MCF 10A (cell line): Measurements from ENCODE around the gene SMARCAD1. TPM values are rescaled to one million over a fixed set of nuclear protein-coding genes. Genes with fewer than 3 reads are reported as not detected.

Experiments used
- BruUV-seq: library from RNA; stranded (reverse); fragments of 400-500 nt; replicated peaks from 2 replicates; lab custom pipeline; 2021; lab: Mats Ljungman, UMichigan
- CTCF ChIA-PET: fragments of 300-600 bp; sonication (Branson Sonifier 250); formaldehyde crosslinking; extraction: SDS; loops from one replicate; lab custom pipeline; 2021; ENCODE audit warnings: antibody characterized with exemption, inconsistent platforms; lab: Yijun Ruan, JAX
- POLR2A ChIA-PET: fragments of 300-600, 350-650 bp; sonication (Branson Sonifier 250); formaldehyde crosslinking; extraction: SDS; loops from one replicate; lab custom pipeline; 2020; ENCODE audit warnings: antibody characterized with exemption, inconsistent platforms; lab: Yijun Ruan, JAX
- DNase-seq: peaks from one replicate; pipeline ENCODE4 v3.0.0-alpha.2; 2018; ENCODE audit not compliant: unreplicated experiment
- H3K27ac Mint-ChIP-seq: one replicate; pipeline ENCODE4 v1.8.0; 2022; ENCODE audit warnings: mild to moderate bottlenecking, low read depth, mixed read lengths; ENCODE audit not compliant: unreplicated experiment
- H3K27me3 Mint-ChIP-seq: one replicate; pipeline ENCODE4 v1.8.0; 2022; ENCODE audit warnings: mixed read lengths; ENCODE audit not compliant: insufficient read depth, unreplicated experiment
- H3K36me3 Mint-ChIP-seq: one replicate; pipeline ENCODE4 v1.8.0; 2022; ENCODE audit warnings: mild to moderate bottlenecking, moderate library complexity, mixed read lengths; ENCODE audit not compliant: insufficient read depth, unreplicated experiment
- H3K4me1 Mint-ChIP-seq: one replicate; pipeline ENCODE4 v1.8.0; 2022; ENCODE audit warnings: mixed read lengths; ENCODE audit not compliant: insufficient read depth, unreplicated experiment
- H3K4me3 Mint-ChIP-seq: one replicate; pipeline ENCODE4 v1.8.0; 2022; ENCODE audit warnings: mild to moderate bottlenecking, moderate library complexity, mixed read lengths; ENCODE audit not compliant: unreplicated experiment
- H3K9me3 Mint-ChIP-seq: one replicate; pipeline ENCODE4 v1.8.0; 2022; ENCODE audit warnings: mixed read lengths; ENCODE audit not compliant: unreplicated experiment
- intact Hi-C: fragments of 100-400 bp; cut with micrococcal nuclease; formaldehyde crosslinking; loops from 2 replicates; pipeline ENCODE4 v1.14.1; 2022
- total RNA-seq: library from RNA; stranded (reverse); gene quantifications from 2 replicates; pipeline ENCODE4 v1.2.3, GENCODE V29; 2022
- TF ChIP-seq, protein P1 (sequence below): fragments of 200-600 bp; IDR thresholded peaks from one replicate; pipeline ENCODE4 v1.8.0; 2022; ENCODE audit warnings: antibody characterized with exemption, mild to moderate bottlenecking; ENCODE audit not compliant: unreplicated experiment

Gene SMARCAD1
- total RNA-seq, 1 experiment from 2014 or later: 38.1 TPM

DNA sequence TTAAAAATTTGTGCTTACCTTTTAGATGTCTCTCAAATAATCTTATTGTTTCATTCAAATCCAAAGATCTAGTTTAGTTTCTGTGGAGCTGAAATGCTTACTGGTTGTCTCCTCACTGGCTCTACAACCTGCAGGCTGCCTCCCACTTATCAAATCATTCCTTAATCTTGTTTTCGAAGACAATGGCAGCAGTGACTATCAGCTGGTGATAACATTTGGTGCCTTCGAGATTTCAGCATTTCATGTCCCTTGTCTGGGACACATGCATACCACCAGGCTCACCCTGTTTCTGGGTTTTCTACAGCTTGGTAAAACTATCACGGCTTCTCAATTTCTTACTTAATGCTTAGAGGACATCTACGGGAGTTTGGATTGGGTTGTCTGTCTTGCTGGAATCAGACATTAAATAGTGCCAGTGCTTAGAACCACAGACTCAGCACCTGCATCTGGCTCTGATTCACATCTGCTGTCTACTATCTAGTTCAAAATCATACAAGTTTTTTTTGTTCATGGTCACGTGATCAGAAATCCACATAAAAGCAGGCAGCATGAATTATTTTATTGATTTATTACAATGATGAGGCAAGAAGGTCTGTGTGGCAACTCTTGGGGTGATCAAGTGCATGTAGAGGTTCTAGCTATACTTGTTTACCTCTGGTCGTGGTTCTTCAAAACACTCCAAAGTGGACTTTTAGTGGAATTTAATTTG, 32.0 kb upstream of the SMARCAD1 start:
- no peaks in the 10 kb centered on the region for H3K36me3 Mint-ChIP-seq
- CTCF ChIA-PET: interaction anchor here (0.6 kb wide), 1 partner anchor 10 kb away, joined by 3 read pairs; no protein-coding TSS in a partner anchor

DNA sequence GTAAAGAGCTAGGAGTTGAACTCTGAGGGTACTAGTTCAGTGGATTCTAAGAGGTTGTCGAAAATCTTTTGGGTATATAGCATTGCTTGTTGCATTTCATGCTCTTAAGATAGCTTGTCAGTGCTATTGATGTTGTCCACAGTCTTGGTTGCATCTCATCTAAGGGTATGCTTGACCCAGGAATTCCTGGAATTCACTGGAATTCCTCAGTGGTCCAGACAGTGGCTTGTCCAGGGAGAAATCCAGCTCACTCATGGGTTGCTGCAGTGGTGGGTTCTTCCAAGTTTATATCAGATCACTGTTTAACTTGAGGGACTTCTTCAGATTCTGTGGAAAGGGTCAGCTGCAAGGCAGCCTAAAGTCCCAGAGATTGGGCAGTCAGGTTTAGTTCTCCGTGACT, 29.8 kb upstream of the SMARCAD1 start:
- Mint-ChIP-seq H3K27me3 (no peaks in the 10 kb centered on the region), H3K36me3 (no peaks in the 10 kb centered on the region), H3K9me3 (no peaks in the 10 kb centered on the region), H3K4me3 (no peak overlapping the region), H3K27ac (no peak overlapping the region), H3K4me1 (no peaks in the 10 kb centered on the region)
- no peak for DNase-seq
- no TSS peak for BruUV-seq
- ChIA-PET CTCF (interaction anchor here (0.6 kb wide), 1 partner anchor 1249 kb away, joined by 3 read pairs; no protein-coding TSS in a partner anchor), POLR2A (interaction anchor here (0.6 kb wide), 1 partner anchor 25 kb away, joined by 4 read pairs; no protein-coding TSS in a partner anchor)
- TF ChIP-seq, protein P1, sequence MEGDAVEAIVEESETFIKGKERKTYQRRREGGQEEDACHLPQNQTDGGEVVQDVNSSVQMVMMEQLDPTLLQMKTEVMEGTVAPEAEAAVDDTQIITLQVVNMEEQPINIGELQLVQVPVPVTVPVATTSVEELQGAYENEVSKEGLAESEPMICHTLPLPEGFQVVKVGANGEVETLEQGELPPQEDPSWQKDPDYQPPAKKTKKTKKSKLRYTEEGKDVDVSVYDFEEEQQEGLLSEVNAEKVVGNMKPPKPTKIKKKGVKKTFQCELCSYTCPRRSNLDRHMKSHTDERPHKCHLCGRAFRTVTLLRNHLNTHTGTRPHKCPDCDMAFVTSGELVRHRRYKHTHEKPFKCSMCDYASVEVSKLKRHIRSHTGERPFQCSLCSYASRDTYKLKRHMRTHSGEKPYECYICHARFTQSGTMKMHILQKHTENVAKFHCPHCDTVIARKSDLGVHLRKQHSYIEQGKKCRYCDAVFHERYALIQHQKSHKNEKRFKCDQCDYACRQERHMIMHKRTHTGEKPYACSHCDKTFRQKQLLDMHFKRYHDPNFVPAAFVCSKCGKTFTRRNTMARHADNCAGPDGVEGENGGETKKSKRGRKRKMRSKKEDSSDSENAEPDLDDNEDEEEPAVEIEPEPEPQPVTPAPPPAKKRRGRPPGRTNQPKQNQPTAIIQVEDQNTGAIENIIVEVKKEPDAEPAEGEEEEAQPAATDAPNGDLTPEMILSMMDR: no peak
- intact Hi-C loops: no loop called here

More for the DNA sequence above, 32.0 kb upstream of the SMARCAD1 start:
- BruUV-seq: no TSS peak
- Mint-ChIP-seq H3K9me3 (no peaks in the 10 kb centered on the region), H3K27ac (no peak overlapping the region), H3K4me3 (no peak overlapping the region), H3K4me1 (no peaks in the 10 kb centered on the region), H3K27me3 (no peaks in the 10 kb centered on the region)
- TF ChIP-seq, protein P1: no peak
- POLR2A ChIA-PET: interaction anchor here (0.6 to 0.9 kb wide), 2 partner anchors 9 to 31 kb away, joined by 3 read pairs; no protein-coding TSS in a partner anchor
- intact Hi-C loops: no loop called here
- DNase-seq: no peak

DNA sequence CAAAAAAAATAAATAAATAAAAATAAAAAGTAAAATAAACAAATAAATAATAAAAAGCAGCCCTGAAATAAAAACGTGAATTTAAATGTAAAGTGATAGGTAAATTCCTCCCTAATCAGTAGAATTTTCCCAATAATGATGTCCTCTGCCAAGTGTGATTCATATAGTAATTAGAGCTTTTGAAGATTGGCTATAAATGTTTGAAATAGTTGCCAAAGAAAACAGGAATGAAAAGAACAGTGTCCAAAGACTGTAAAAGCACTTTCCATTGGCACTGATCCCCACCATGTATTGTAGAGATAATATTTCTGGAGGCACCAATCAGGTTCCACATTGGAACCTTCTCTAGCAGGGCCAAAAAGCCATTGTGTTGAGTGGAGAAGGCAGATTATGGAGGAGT, 25.9 kb upstream of the SMARCAD1 start:
- CTCF ChIA-PET: interaction anchor here (0.6 to 0.8 kb wide), 3 partner anchors 15 to 197 kb away, joined by 3 to 5 read pairs (median 3); no protein-coding TSS in a partner anchor
- POLR2A ChIA-PET: no interaction called here
- intact Hi-C loops: no loop called here

DNA sequence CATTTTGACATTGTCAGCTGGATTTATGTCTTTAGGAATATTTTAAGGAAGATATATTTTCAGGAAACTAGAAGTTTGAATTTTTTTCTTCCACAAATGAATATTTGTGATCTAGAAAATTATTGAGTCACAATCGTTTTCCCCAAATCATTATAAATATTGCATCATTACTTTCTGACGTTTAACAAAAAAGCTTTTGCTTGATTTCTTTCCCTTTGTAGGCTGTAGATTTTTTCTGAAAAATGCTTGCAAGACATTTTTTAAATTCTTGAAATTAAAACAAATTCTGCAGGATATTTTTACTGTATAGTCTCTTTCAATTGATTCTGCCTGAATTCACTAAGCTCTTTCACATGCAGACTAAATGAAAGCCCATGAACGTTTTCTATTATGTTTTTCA, 4.9 kb upstream of the SMARCAD1 start:
- no peaks in the 10 kb centered on the region for H3K27me3 Mint-ChIP-seq
- intact Hi-C loops: no loop called here
- H3K4me3 Mint-ChIP-seq: no peak overlapping the region
- no peaks in the 10 kb centered on the region for H3K9me3 Mint-ChIP-seq
- no peaks in the 10 kb centered on the region for H3K4me1 Mint-ChIP-seq
- ChIA-PET CTCF (interaction anchor here (0.6 kb wide), 1 partner anchor 394 kb away, joined by 4 read pairs; no protein-coding TSS in a partner anchor), POLR2A (interaction anchor here (0.6 kb wide), 1 partner anchor 25 kb away, joined by 4 read pairs; no protein-coding TSS in a partner anchor)
- BruUV-seq: no TSS peak
- no peak overlapping the region for H3K27ac Mint-ChIP-seq
- no peak for DNase-seq
- no peaks in the 10 kb centered on the region for H3K36me3 Mint-ChIP-seq
- TF ChIP-seq, protein P1: no peak

More for the DNA sequence above, 25.9 kb upstream of the SMARCAD1 start:
- no peak overlapping the region for H3K4me3 Mint-ChIP-seq
- BruUV-seq: no TSS peak
- DNase-seq: peak; percentile 16
- no peaks in the 10 kb centered on the region for H3K9me3 Mint-ChIP-seq
- no peaks in the 10 kb centered on the region for H3K27me3 Mint-ChIP-seq
- H3K4me1 Mint-ChIP-seq: no peaks in the 10 kb centered on the region
- no peak overlapping the region for H3K27ac Mint-ChIP-seq
- TF ChIP-seq, protein P1: no peak
- H3K36me3 Mint-ChIP-seq: no peaks in the 10 kb centered on the region
